ENCODE measurements around the gene CASQ1. TPM values are rescaled to one million over a fixed set of nuclear protein-coding genes. Genes with fewer than 3 reads are reported as not detected.

The CASQ1 gene
- total RNA-seq, 6 donors from 2014 or later = 0.17 to 0.91 TPM; not detected in 4

DNA sequence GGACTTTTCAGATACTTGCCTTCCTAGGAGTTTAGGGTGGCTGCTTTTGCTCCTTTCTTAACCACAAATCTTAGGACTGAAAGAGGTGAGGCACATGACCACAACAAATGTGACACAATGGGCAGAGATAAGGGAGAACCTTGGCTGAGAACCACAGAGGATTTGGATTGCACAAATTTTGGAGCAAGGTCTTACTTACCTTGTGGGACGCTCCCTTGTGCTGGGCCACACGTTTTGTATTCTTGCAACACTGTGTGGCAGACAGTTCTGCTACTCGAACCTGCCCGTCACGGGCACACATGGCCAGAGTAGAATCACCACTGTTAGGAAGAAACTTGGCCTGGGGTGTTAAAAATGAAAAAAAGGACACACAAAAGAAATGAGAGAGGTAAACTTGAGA, 48.0 kb downstream of the CASQ1 start:
- ATAC-seq (ENCODE audit: low FRiP score in 2 of 2) (no peak), DNase-seq (no peak)
- H3K4me3 ChIP-seq = no peak overlapping the region
- H3K27ac ChIP-seq = no peak overlapping the region
- no peaks in the 10 kb centered on the region for H3K9me3 ChIP-seq
- H3K4me1 ChIP-seq = peaks cover 0 to 7% (median 0%) of the 10 kb centered on the region in 4 donors
- 70 to 88% methylated on average over 5 of the region's 5 CpGs for WGBS, 2 donors
- TF ChIP-seq POLR2AphosphoS5 (IDR thresholded peaks at IDR 0.05) (no peak), CTCF (IDR thresholded peaks at IDR 0.05) (no peak), EP300 (IDR thresholded peaks at IDR 0.05) (no peak), POLR2A (IDR thresholded peaks at IDR 0.05) (no peak)
- no peaks in the 10 kb centered on the region for H3K27me3 ChIP-seq
- H3K36me3 ChIP-seq = peaks cover 34 to 94% (median 50%) of the 10 kb centered on the region in 4 donors

- H3K4me1 ChIP-seq = peaks cover 0 to 10% (median 4%) of the 10 kb centered on the region in 4 donors
Measured at GRCh38 chr1:160239582-160240299, 49.4 kb downstream of the CASQ1 start.

GRCh38 chr1:160243767-160244166, 53.4 kb downstream of the CASQ1 start:
- H3K27me3 ChIP-seq = no peaks in the 10 kb centered on the region
- H3K9me3 ChIP-seq = no peaks in the 10 kb centered on the region
- ATAC-seq (ENCODE audit: low FRiP score in 2 of 2) (no peak), DNase-seq (no peak)
- peaks cover 0 to 10% (median 4%) of the 10 kb centered on the region in 4 donors for H3K4me1 ChIP-seq
- TF ChIP-seq EP300 (IDR thresholded peaks at IDR 0.05) = no peak
- no peak for TF ChIP-seq POLR2AphosphoS5 (IDR thresholded peaks at IDR 0.05)
- TF ChIP-seq POLR2A (IDR thresholded peaks at IDR 0.05) = no peak
- no peak for TF ChIP-seq CTCF (IDR thresholded peaks at IDR 0.05)
- H3K36me3 ChIP-seq = peaks cover 17 to 49% (median 22%) of the 10 kb centered on the region in 4 donors
- no peak overlapping the region for H3K4me3 ChIP-seq
- H3K27ac ChIP-seq = peak overlapping the region in 1 of 4 donors; percentile 12

More at GRCh38 chr1:160239582-160240299, 49.4 kb downstream of the CASQ1 start:
- Histone ChIP-seq H3K27me3 (no peaks in the 10 kb centered on the region), H3K27ac (no peak overlapping the region), H3K4me3 (no peak overlapping the region), H3K36me3 (peaks cover 40 to 86% (median 50%) of the 10 kb centered on the region in 4 donors), H3K9me3 (no peaks in the 10 kb centered on the region)
- peak in 1 of 2 donors; percentile 39 for DNase-seq
- 97% methylated on average over 24 of the region's 24 CpGs for WGBS, 2 donors
- no peak for ATAC-seq (ENCODE audit: low FRiP score in 2 of 2)
- no peak for TF ChIP-seq POLR2AphosphoS5 (IDR thresholded peaks at IDR 0.05)
- TF ChIP-seq EP300 (IDR thresholded peaks at IDR 0.05) = no peak
- no peak for TF ChIP-seq CTCF (IDR thresholded peaks at IDR 0.05)
- TF ChIP-seq POLR2A (IDR thresholded peaks at IDR 0.05) = no peak

GRCh38 chr1:160244209-160244608, 53.8 kb downstream of the CASQ1 start:
- H3K27ac ChIP-seq = no peak overlapping the region
- DNase-seq (no peak), ATAC-seq (ENCODE audit: low FRiP score in 2 of 2) (no peak)
- no peak overlapping the region for H3K4me3 ChIP-seq
- H3K36me3 ChIP-seq = peaks cover 15 to 44% (median 19%) of the 10 kb centered on the region in 4 donors
- H3K4me1 ChIP-seq = peaks cover 0 to 10% (median 4%) of the 10 kb centered on the region in 4 donors
- no peak for TF ChIP-seq POLR2AphosphoS5 (IDR thresholded peaks at IDR 0.05)
- no peak for TF ChIP-seq CTCF (IDR thresholded peaks at IDR 0.05)
- TF ChIP-seq POLR2A (IDR thresholded peaks at IDR 0.05) = no peak
- TF ChIP-seq EP300 (IDR thresholded peaks at IDR 0.05) = no peak
- H3K27me3 ChIP-seq = no peaks in the 10 kb centered on the region
- H3K9me3 ChIP-seq = no peaks in the 10 kb centered on the region
- WGBS, 2 donors = 72 to 74% methylated on average over 1 of the region's 1 CpG

DNA sequence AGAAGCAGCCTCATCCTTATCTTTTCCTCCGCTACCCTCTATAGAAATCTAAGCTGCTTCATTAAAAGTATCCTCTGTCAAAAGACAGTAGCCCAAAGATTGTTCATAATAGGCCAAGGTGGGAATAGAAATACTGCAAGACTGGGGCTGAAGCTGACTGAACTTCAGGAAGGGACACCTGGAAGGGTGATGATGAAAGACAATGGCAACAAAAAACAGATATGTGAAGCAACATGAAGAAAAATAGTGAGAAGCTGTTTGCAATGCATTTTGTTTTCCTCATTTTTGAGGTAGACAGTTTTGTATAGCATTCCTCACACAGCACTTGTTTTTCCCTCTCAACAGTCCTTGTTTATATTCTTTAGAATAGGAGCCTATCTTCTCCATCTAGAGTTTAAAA, 55.1 kb downstream of the CASQ1 start:
- Histone ChIP-seq H3K4me3 (no peak overlapping the region), H3K27me3 (no peaks in the 10 kb centered on the region), H3K9me3 (no peaks in the 10 kb centered on the region), H3K4me1 (peaks cover 0 to 10% (median 4%) of the 10 kb centered on the region in 4 donors), H3K36me3 (peaks cover 3 to 32% (median 8%) of the 10 kb centered on the region in 4 donors), H3K27ac (no peak overlapping the region)
- WGBS, 2 donors = 96 to 100% methylated on average over 1 of the region's 1 CpG
- DNase-seq (no peak), ATAC-seq (ENCODE audit: low FRiP score in 2 of 2) (no peak)
- TF ChIP-seq POLR2AphosphoS5 (IDR thresholded peaks at IDR 0.05) (no peak), CTCF (IDR thresholded peaks at IDR 0.05) (no peak), POLR2A (IDR thresholded peaks at IDR 0.05) (no peak), EP300 (IDR thresholded peaks at IDR 0.05) (no peak)
